Endothelial cell of umbilical vein (primary cell): ENCODE results near the gene DLG3. TPM values are rescaled to one million over a fixed set of nuclear protein-coding genes. Genes with fewer than 3 reads are reported as not detected.

Experiments used
- BruUV-seq: library from RNA; stranded (reverse); fragments of 400-500 nt; replicated peaks from 2 replicates; lab custom pipeline; 2021; lab: Mats Ljungman, UMichigan
- CTCF ChIA-PET: fragments of 300-600, 350-600 bp; sonication (Branson Sonifier 250); formaldehyde crosslinking; loops from one replicate; lab custom pipeline; 2021; ENCODE audit warnings: antibody characterized with exemption, inconsistent platforms; lab: Charles Lee
- POLR2A ChIA-PET: fragments of 300-600, 350-600 bp; sonication (Branson Sonifier 250); formaldehyde crosslinking; loops from one replicate; lab custom pipeline; 2021; ENCODE audit warnings: antibody characterized with exemption, inconsistent platforms; lab: Charles Lee
- DNase-seq: peaks from one replicate; pipeline ENCODE4 v3.0.0-alpha.2; 2011; ENCODE audit warnings: low read depth, low spot score
- FAIRE-seq: peaks from 2 replicates; lab custom pipeline; 2011; peaks lifted over from hg19 to GRCh38; lab: Jason Lieb, UNC
- H2AFZ ChIP-seq: 2 replicates; pipeline ENCODE4 v1.6.0; 2012; ENCODE audit warnings: low read depth, low read length, control low read depth, inconsistent platforms
- H3K27ac ChIP-seq: 2 replicates; pipeline ENCODE4 v1.5.1; 2011; ENCODE audit warnings: low read depth, mild to moderate bottlenecking, control low read depth, low read length, moderate library complexity; ENCODE audit not compliant: insufficient read depth
- H3K27me3 ChIP-seq, 2 experiments: 2 replicates each; pipeline versions ENCODE4 v1.6.0 to v1.6.1; 2011; ENCODE audit warnings: low read length in 2 of 2, mixed read lengths in 1 of 2; ENCODE audit not compliant: control insufficient read depth in 2 of 2, insufficient read depth in 2 of 2
- H3K36me3 ChIP-seq, 2 experiments: 2 replicates in 1 of 2; 3 replicates in 1 of 2; pipeline ENCODE4 v1.5.1; 2011; ENCODE audit warnings: low read length in 2 of 2, mild to moderate bottlenecking in 1 of 2, moderate library complexity in 1 of 2; ENCODE audit not compliant: control insufficient read depth in 2 of 2, insufficient read depth in 2 of 2; ENCODE audit errors: extremely low read depth in 1 of 2
- H3K4me1 ChIP-seq: 3 replicates; pipeline ENCODE4 v1.5.1; 2011; ENCODE audit warnings: mild to moderate bottlenecking, low read length; ENCODE audit not compliant: control insufficient read depth, insufficient read depth; ENCODE audit errors: extremely low read depth
- H3K4me2 ChIP-seq: 2 replicates; pipeline ENCODE4 v1.6.1; 2011; ENCODE audit warnings: low read length, control low read depth, mixed read lengths; ENCODE audit not compliant: insufficient read depth
- H3K4me3 ChIP-seq, 3 experiments: fragments of 200-600 bp in 1 of 3; sonication (generic), shearing (Covaris generic) in 1 of 3; replicated peaks in 1 of 3; 2 replicates each; pipeline ENCODE4 v1.5.1; 2011 to 2016; ENCODE audit warnings: control low read depth in 3 of 3, low read length in 3 of 3, mild to moderate bottlenecking in 2 of 3, inconsistent platforms in 1 of 3, low read depth in 1 of 3, moderate library complexity in 1 of 3; ENCODE audit not compliant: insufficient read depth in 1 of 3
- H3K79me2 ChIP-seq: 2 replicates; pipeline ENCODE4 v1.6.0; 2012; ENCODE audit warnings: low read length, inconsistent platforms; ENCODE audit not compliant: control insufficient read depth, insufficient read depth
- H3K9ac ChIP-seq: replicated peaks from 2 replicates; pipeline ENCODE3; 2011; ENCODE audit warnings: low read length, control low read depth; ENCODE audit not compliant: insufficient read depth; ENCODE audit errors: extremely low read depth
- H3K9me1 ChIP-seq: replicated peaks from 3 replicates; pipeline ENCODE4 v1.6.0; 2011; ENCODE audit warnings: mild to moderate bottlenecking, low read length; ENCODE audit not compliant: control insufficient read depth, insufficient read depth; ENCODE audit errors: extremely low read depth
- H3K9me3 ChIP-seq: replicated peaks from 2 replicates; pipeline ENCODE4 v1.5.1; 2012; ENCODE audit warnings: low read length, inconsistent platforms; ENCODE audit not compliant: control insufficient read depth, insufficient read depth
- H4K20me1 ChIP-seq: replicated peaks from 2 replicates; pipeline ENCODE3; 2011; ENCODE audit warnings: mild to moderate bottlenecking, low read length; ENCODE audit not compliant: control insufficient read depth, insufficient read depth; ENCODE audit errors: extremely low read depth
- EZH2 ChIP-seq: IDR thresholded peaks from 2 replicates; pipeline ENCODE4 v1.6.1; 2012; ENCODE audit warnings: borderline replicate concordance, low read depth, mild to moderate bottlenecking, moderate library complexity, low read length, inconsistent platforms; ENCODE audit not compliant: severe bottlenecking
- FOS ChIP-seq: IDR thresholded peaks from 2 replicates; pipeline ENCODE4 v1.6.1; 2011; ENCODE audit warnings: mild to moderate bottlenecking, low read length, moderate library complexity, borderline replicate concordance; ENCODE audit not compliant: insufficient read depth
- GATA2 ChIP-seq: IDR thresholded peaks from 2 replicates; pipeline ENCODE4 v1.7.0; 2011; ENCODE audit warnings: low read depth, mild to moderate bottlenecking, moderate library complexity, mixed read lengths, low read length; ENCODE audit not compliant: insufficient read length, insufficient read depth
- JUN ChIP-seq: IDR thresholded peaks from 2 replicates; pipeline ENCODE4 v1.6.1; 2011; ENCODE audit warnings: borderline replicate concordance, low read depth; ENCODE audit not compliant: insufficient read length, insufficient read depth
- MYC ChIP-seq: IDR thresholded peaks from one replicate; pipeline ENCODE4 v1.6.1; 2011; ENCODE audit warnings: mild to moderate bottlenecking, low read depth, low read length
- POLR2A ChIP-seq: IDR thresholded peaks from 2 replicates; pipeline ENCODE4 v1.6.1; 2012; ENCODE audit warnings: low read depth, mild to moderate bottlenecking, control low read depth, low read length
- POLR2AphosphoS5 ChIP-seq: IDR thresholded peaks from 2 replicates; pipeline ENCODE4 v1.6.1; 2012; ENCODE audit warnings: low read depth, mild to moderate bottlenecking, control low read depth, low read length, moderate library complexity; ENCODE audit not compliant: insufficient read depth
- dilution Hi-C: fragments of 300-500 bp; cut with MboI; formaldehyde crosslinking; loops from one replicate; pipeline ENCODE4 v1.15.0; 2019; ENCODE audit warnings: low sequenced_read_pairs; ENCODE audit not compliant: extremely low pct_ligation_motif_present
- intact Hi-C: fragments of 100-400 bp; cut with micrococcal nuclease; formaldehyde crosslinking; loops from one replicate; pipeline ENCODE4 v1.10.0; 2022
- polyA plus RNA-seq, 4 experiments: library from polyadenylated mRNA; depleted of rRNA in 3 of 4; stranded (reverse) in 3 of 4; unstranded in 1 of 4; fragments of >200 nt; gene quantifications; 2 replicates each; pipeline versions ENCODE4 v1.2.1 to v1.2.3, GENCODE V29; 2011 to 2012; ENCODE audit warnings: missing spikeins in 1 of 4
- total RNA-seq: library from RNA; stranded (reverse); gene quantifications from 2 replicates; pipeline ENCODE4 v1.2.3, GENCODE V29; 2021
- TF ChIP-seq, protein P1 (sequence below): IDR thresholded peaks from 2 replicates; pipeline ENCODE4 v1.6.1; 2011; ENCODE audit not compliant: insufficient read depth, insufficient read length
- TF ChIP-seq, protein P2 (sequence below), 2 donors: IDR thresholded peaks; 1 replicate in 1 of 2; 2 replicates in 1 of 2; pipeline ENCODE4 v1.5.1; 2011; ENCODE audit warnings: low read length in 2 of 2, mild to moderate bottlenecking in 2 of 2, moderate library complexity in 2 of 2, control low read depth in 1 of 2, inconsistent platforms in 1 of 2, low read depth in 1 of 2; ENCODE audit not compliant: insufficient read depth in 1 of 2; ENCODE audit errors: extremely low read depth in 1 of 2

The DLG3 gene
- total and polyA plus RNA-seq, 2 donors (not counting 3 experiments of a cell fraction or from before 2014, with no cell fraction given), result 1.2 to 3.2 TPM

DNA sequence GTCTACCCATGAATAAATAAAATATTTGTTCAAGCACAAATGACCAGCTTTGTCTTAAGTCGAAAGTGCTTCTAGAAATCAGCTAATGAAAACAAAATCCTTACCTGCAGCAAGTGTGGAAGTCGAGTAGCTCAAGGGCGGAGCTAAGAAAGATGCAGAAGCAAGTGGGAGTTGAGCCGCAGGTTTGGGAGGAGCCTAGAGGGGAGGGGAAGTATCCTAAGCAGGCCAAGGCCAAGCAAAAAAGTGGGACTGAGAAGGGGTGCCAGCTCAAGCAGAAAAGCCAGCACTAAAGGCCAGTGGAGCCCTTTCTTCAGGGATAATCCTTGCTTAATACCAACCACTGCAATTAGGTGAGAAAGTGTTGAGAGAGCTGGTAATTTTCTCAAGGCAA, 60.8 kb downstream of the DLG3 start:
- Histone ChIP-seq H3K27ac (no peak overlapping the region), H2AFZ (no peak overlapping the region), H3K4me3 (no peak overlapping the region), H3K79me2 (no peaks in the 10 kb centered on the region), H3K27me3 (no peaks in the 10 kb centered on the region), H3K4me1 (peaks cover 15% of the 10 kb centered on the region), H3K36me3 (no peaks in the 10 kb centered on the region), H3K9me1 (no peaks in the 10 kb centered on the region), H4K20me1 (no peaks in the 10 kb centered on the region), H3K9ac (no peak overlapping the region), H3K9me3 (no peaks in the 10 kb centered on the region), H3K4me2 (no peak overlapping the region)
- BruUV-seq, result no TSS peak
- dilution Hi-C loops (no loop called here), intact Hi-C loops (no loop called here)
- TF ChIP-seq GATA2 (no peak), MYC (no peak), EZH2 (no peak), FOS (no peak), JUN (no peak), POLR2A (no peak)
- TF ChIP-seq, protein P1, sequence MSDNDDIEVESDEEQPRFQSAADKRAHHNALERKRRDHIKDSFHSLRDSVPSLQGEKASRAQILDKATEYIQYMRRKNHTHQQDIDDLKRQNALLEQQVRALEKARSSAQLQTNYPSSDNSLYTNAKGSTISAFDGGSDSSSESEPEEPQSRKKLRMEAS, result no peak
- CTCF ChIA-PET, result interaction anchor here (1.4 kb wide), 1 partner anchor 53 kb away, joined by 3 read pairs; no protein-coding TSS in a partner anchor
- FAIRE-seq (no peak), DNase-seq (no peak)
- POLR2A ChIA-PET, result no interaction called here

GRCh38 chrX:70508296-70508911, 63.8 kb downstream of the DLG3 start:
- H3K36me3 ChIP-seq, result no peaks in the 10 kb centered on the region
- no TSS peak for BruUV-seq
- dilution Hi-C loops, result no loop called here
- no peaks in the 10 kb centered on the region for H3K79me2 ChIP-seq
- CTCF ChIA-PET, result no interaction called here
- intact Hi-C loops, result no loop called here
- peak overlapping the region; percentile 8 for H3K4me2 ChIP-seq
- peak overlapping the region; percentile 77 for H3K27ac ChIP-seq
- no peaks in the 10 kb centered on the region for H3K9me3 ChIP-seq
- H3K9me1 ChIP-seq, result no peaks in the 10 kb centered on the region
- H4K20me1 ChIP-seq, result no peaks in the 10 kb centered on the region
- no peak overlapping the region for H3K9ac ChIP-seq
- POLR2A ChIA-PET, result no interaction called here
- DNase-seq, result peak; percentile 55
- TF ChIP-seq EZH2, result no peak
- TF ChIP-seq, protein P2, sequence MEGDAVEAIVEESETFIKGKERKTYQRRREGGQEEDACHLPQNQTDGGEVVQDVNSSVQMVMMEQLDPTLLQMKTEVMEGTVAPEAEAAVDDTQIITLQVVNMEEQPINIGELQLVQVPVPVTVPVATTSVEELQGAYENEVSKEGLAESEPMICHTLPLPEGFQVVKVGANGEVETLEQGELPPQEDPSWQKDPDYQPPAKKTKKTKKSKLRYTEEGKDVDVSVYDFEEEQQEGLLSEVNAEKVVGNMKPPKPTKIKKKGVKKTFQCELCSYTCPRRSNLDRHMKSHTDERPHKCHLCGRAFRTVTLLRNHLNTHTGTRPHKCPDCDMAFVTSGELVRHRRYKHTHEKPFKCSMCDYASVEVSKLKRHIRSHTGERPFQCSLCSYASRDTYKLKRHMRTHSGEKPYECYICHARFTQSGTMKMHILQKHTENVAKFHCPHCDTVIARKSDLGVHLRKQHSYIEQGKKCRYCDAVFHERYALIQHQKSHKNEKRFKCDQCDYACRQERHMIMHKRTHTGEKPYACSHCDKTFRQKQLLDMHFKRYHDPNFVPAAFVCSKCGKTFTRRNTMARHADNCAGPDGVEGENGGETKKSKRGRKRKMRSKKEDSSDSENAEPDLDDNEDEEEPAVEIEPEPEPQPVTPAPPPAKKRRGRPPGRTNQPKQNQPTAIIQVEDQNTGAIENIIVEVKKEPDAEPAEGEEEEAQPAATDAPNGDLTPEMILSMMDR (IDR thresholded peaks at IDR 0.05; ENCODE audit: extremely low read depth in 1 of 2, insufficient read depth in 1 of 2, low read depth in 1 of 2, low read length in 2 of 2), result no peak
- TF ChIP-seq, protein P1, result no peak
- peak; percentile 47 for TF ChIP-seq FOS
- no peak for TF ChIP-seq JUN
- TF ChIP-seq GATA2, result no peak
- TF ChIP-seq POLR2AphosphoS5, result no peak
- no peak for TF ChIP-seq MYC
- peaks cover 15% of the 10 kb centered on the region for H3K4me1 ChIP-seq
- H3K27me3 ChIP-seq, result no peaks in the 10 kb centered on the region
- H3K4me3 ChIP-seq, result no peak overlapping the region
- peak overlapping the region; percentile 63 for H2AFZ ChIP-seq
- FAIRE-seq, result peak; percentile 97
